Stimulated activated CD4-positive, alpha-beta T cell treated with anti-CD3 and anti-CD28 coated beads, Interleukin-2, amount 100 ng/mL, for 48 hours (primary cell): Measurements from ENCODE around the gene ABO.
"Not testable (repeated sequence)": the region's sequence is repeated elsewhere in the genome, so short reads cannot be mapped to it uniquely, and the experiment has no call there.

Source experiments
- DNase-seq, 2 donors: peaks; one replicate each; pipeline ENCODE4 v3.0.0-alpha.2; 2020

Gene ABO

GRCh38 chr9:133275105-133276000 lies at the start of gene ABO:
TSS of gene ABO (minus strand) at chr9:133275201.
- no peak for DNase-seq

GRCh38 chr9:133323991-133324703 lies 49.1 kb upstream of the ABO start:
- no peak for DNase-seq

- DNase-seq: no peak
Observed at GRCh38 chr9:133323211-133323610, 48.2 kb upstream of the ABO start.

- DNase-seq: no peak
Observed at GRCh38 chr9:133322701-133323100, 47.7 kb upstream of the ABO start.

GRCh38 chr9:133321411-133321935 lies 46.5 kb upstream of the ABO start:
- DNase-seq: no peak

- DNase-seq: no peak
Observed at GRCh38 chr9:133320421-133320881, 45.5 kb upstream of the ABO start.

GRCh38 chr9:133317551-133317950 lies 42.5 kb upstream of the ABO start:
- not testable (repeated sequence) for DNase-seq

GRCh38 chr9:133315997-133316396 lies 41.0 kb upstream of the ABO start:
- no peak for DNase-seq

- DNase-seq: no peak
Observed at GRCh38 chr9:133309608-133310007, 34.6 kb upstream of the ABO start.

GRCh38 chr9:133307301-133307700 lies 32.3 kb upstream of the ABO start:
- DNase-seq: no peak

- DNase-seq: no peak
Observed at GRCh38 chr9:133306242-133307204, 31.5 kb upstream of the ABO start.

- no peak for DNase-seq
Observed at GRCh38 chr9:133305731-133306130, 30.7 kb upstream of the ABO start.

- no peak for DNase-seq
Observed at GRCh38 chr9:133304477-133305377, 29.7 kb upstream of the ABO start.

- no peak for DNase-seq
Observed at GRCh38 chr9:133304158-133304470, 29.1 kb upstream of the ABO start.

- DNase-seq: no peak
Observed at GRCh38 chr9:133303266-133304157, 28.5 kb upstream of the ABO start.

GRCh38 chr9:133301253-133302230 lies 26.5 kb upstream of the ABO start:
- DNase-seq: no peak

GRCh38 chr9:133299996-133300395 lies 25.0 kb upstream of the ABO start:
- not testable (repeated sequence) for DNase-seq

GRCh38 chr9:133294257-133294656 lies 19.3 kb upstream of the ABO start:
- DNase-seq: no peak

- no peak for DNase-seq
Observed at GRCh38 chr9:133290751-133291302, 15.8 kb upstream of the ABO start.
